ENCODE data around the gene PIGK. TPM values are rescaled to one million over a fixed set of nuclear protein-coding genes. Genes with fewer than 3 reads are reported as not detected.
A peak's percentile ranks its signal among the peaks of the same experiment; 100 is the strongest.

Gene PIGK
- total and polyA plus RNA-seq, 10 of the 15 experiments (the other 5 are each of a cell fraction or from before 2014, with no cell fraction given), result 9.1 to 27.4 (median 16.9) TPM

DNA sequence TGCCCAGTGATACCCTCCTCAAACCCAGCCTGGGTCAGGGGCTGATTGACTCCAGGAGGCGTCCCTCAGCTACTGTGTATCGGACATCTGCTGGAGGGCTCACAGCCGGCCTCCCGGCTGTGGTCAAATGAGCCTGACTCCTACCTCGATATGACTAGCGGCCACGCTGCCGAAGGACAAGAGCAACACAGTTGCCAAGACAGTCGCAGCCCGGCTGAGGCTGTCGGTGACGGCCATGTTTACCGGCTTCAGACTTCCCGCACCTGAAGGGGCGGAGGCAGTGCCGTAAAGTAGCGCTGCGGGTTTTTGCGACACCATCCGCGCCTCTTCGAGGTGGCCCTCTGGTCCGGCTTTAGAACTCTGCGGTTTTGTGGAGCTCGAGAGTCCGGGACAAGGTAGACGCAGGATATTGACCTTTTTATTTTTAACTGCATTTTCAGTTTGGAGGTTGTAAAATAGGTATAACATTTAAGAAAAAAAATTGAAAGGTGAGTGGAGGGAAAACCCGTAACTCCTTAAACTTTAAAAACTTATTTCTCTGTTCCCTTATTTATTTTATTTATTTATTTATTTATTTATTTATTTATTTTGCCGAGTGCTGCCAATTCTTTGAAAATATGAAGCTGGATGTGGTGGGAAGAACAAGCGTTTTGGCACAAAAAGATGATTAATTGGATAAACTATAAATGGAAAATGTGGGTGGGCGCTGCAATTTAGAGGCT, at the start of gene PIGK (continued):
- TF ChIP-seq, protein P1, sequence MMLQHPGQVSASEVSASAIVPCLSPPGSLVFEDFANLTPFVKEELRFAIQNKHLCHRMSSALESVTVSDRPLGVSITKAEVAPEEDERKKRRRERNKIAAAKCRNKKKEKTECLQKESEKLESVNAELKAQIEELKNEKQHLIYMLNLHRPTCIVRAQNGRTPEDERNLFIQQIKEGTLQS (IDR thresholded peaks at IDR 0.05; ENCODE audit: borderline replicate concordance, extremely low read depth, low read depth, low read length), result peak; percentile 65; the same call in 1 of the 2 replicates
- TF ChIP-seq POLR2AphosphoS2 (IDR thresholded peaks at IDR 0.05; ENCODE audit: low read depth, low read length) (0 out of 2 replicates have a peak, but pooled peaks have one; percentile 46), ZBED1 (IDR thresholded peaks at IDR 0.05; ENCODE audit: borderline replicate concordance) (no peak), IKZF1 (conservative IDR thresholded peaks at IDR 0.05) (peak; percentile 28; the same call in 1 of the 2 replicates), MAX (IDR thresholded peaks at IDR 0.05; ENCODE audit: low read depth, low read length) (peak; percentile 41; the same call in 1 of the 2 replicates), SMAD5 (IDR thresholded peaks at IDR 0.05; ENCODE audit: low read depth) (peak; percentile 66; the same call in 1 of the 2 replicates), MEF2A (IDR thresholded peaks at IDR 0.05; ENCODE audit: insufficient read depth, low read depth, low read length) (no peak), RB1 (IDR thresholded peaks at IDR 0.05; ENCODE audit: borderline replicate concordance) (peak; percentile 68; the same call in 1 of the 2 replicates), TAF1 (IDR thresholded peaks at IDR 0.05; ENCODE audit: borderline replicate concordance, low read depth, low read length) (peak; percentile 73), MXI1 (IDR thresholded peaks at IDR 0.05; ENCODE audit: low read depth, low read length) (peak; percentile 85), HDAC6 (IDR thresholded peaks at IDR 0.05; ENCODE audit: unreplicated experiment) (no peak), IRF4 (IDR thresholded peaks at IDR 0.05; ENCODE audit: low read depth, low read length) (0 out of 2 replicates have a peak, but pooled peaks have one; percentile 8), E4F1 (IDR thresholded peaks at IDR 0.05; ENCODE audit: borderline replicate concordance, partially characterized antibody) (peak; percentile 99), SP1 (IDR thresholded peaks at IDR 0.05; ENCODE audit: low read depth, low read length) (no peak), POU2F2 (IDR thresholded peaks at IDR 0.05; ENCODE audit: borderline replicate concordance, low read depth, low read length) (peak; percentile 67; the same call in 2 of the 3 replicates), BCL11A (IDR thresholded peaks at IDR 0.05; ENCODE audit: low read depth, low read length) (no peak), CBX5 (IDR thresholded peaks at IDR 0.05; ENCODE audit: low read depth) (0 out of 2 replicates have a peak, but pooled peaks have one; percentile 31)
- TF ChIP-seq, protein P2, sequence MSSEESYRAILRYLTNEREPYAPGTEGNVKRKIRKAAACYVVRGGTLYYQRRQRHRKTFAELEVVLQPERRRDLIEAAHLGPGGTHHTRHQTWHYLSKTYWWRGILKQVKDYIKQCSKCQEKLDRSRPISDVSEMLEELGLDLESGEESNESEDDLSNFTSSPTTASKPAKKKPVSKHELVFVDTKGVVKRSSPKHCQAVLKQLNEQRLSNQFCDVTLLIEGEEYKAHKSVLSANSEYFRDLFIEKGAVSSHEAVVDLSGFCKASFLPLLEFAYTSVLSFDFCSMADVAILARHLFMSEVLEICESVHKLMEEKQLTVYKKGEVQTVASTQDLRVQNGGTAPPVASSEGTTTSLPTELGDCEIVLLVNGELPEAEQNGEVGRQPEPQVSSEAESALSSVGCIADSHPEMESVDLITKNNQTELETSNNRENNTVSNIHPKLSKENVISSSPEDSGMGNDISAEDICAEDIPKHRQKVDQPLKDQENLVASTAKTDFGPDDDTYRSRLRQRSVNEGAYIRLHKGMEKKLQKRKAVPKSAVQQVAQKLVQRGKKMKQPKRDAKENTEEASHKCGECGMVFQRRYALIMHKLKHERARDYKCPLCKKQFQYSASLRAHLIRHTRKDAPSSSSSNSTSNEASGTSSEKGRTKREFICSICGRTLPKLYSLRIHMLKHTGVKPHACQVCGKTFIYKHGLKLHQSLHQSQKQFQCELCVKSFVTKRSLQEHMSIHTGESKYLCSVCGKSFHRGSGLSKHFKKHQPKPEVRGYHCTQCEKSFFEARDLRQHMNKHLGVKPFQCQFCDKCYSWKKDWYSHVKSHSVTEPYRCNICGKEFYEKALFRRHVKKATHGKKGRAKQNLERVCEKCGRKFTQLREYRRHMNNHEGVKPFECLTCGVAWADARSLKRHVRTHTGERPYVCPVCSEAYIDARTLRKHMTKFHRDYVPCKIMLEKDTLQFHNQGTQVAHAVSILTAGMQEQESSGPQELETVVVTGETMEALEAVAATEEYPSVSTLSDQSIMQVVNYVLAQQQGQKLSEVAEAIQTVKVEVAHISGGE (CRISPR knock-in tag; IDR thresholded peaks at IDR 0.05), result no peak
- TF ChIP-seq, protein P3, sequence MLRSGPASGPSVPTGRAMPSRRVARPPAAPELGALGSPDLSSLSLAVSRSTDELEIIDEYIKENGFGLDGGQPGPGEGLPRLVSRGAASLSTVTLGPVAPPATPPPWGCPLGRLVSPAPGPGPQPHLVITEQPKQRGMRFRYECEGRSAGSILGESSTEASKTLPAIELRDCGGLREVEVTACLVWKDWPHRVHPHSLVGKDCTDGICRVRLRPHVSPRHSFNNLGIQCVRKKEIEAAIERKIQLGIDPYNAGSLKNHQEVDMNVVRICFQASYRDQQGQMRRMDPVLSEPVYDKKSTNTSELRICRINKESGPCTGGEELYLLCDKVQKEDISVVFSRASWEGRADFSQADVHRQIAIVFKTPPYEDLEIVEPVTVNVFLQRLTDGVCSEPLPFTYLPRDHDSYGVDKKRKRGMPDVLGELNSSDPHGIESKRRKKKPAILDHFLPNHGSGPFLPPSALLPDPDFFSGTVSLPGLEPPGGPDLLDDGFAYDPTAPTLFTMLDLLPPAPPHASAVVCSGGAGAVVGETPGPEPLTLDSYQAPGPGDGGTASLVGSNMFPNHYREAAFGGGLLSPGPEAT (IDR thresholded peaks at IDR 0.05; ENCODE audit: low read depth), result peak; percentile 67

Data from GM12878 (cell line).